T-helper 2 cell treated with Interferon-gamma antibody and Interleukin-4, amounts not matched to agents 5 μg/mL and 100 μg/mL, for 36 hours (primary cell): ENCODE data around the gene FGD5.
A peak's percentile ranks its signal among the peaks of the same experiment; 100 is the strongest.

Experiments
- DNase-seq: peaks from one replicate; pipeline ENCODE4 v3.0.0; 2021; ENCODE audit warnings: low spot score
- H3K27ac Mint-ChIP-seq: one replicate; pipeline ENCODE4 v1.8.0; 2021; ENCODE audit warnings: mild to moderate bottlenecking, mixed read lengths
- H3K27me3 Mint-ChIP-seq: one replicate; pipeline ENCODE4 v1.8.0; 2021; ENCODE audit warnings: low read depth, mixed read lengths
- H3K36me3 Mint-ChIP-seq: one replicate; pipeline ENCODE4 v1.8.0; 2021; ENCODE audit warnings: low read depth, mixed read lengths
- H3K4me1 Mint-ChIP-seq: one replicate; pipeline ENCODE4 v1.8.0; 2021; ENCODE audit warnings: low read depth, mixed read lengths
- H3K4me3 Mint-ChIP-seq: one replicate; pipeline ENCODE4 v1.8.0; 2022; ENCODE audit warnings: mild to moderate bottlenecking, moderate library complexity, mixed read lengths
- H3K9me3 Mint-ChIP-seq: one replicate; pipeline ENCODE4 v1.8.0; 2021; ENCODE audit warnings: mixed read lengths

Gene FGD5

DNA sequence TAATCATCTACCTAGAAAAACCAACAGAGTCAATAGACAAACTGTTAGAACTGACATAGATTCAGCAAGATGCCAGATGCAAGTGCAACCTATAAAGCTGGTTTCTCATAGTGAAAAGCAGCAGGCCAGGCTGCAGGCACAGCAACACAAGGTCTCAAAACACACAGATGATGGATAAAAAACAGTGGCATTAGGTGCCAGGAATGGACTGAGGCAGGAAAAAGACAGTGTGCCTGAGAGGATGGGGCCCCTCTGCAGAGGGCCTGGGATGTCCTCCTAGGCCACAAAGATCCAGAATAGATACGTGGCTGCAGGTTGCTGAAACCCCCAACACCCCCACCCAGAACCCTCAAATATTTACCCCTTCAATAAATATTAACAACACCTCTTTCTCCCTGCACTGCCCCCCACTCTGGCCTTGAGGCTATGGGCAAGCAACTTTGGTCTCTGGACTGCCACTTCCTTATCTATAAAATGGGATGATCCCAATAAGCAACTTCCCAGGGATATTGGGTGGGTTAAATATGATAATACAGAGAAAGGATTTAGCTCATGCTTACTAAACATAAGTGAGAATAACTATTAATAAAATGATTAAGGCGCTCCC is 35.2 kb upstream of the FGD5 start:
- Mint-ChIP-seq H3K27ac (no peak overlapping the region), H3K4me3 (no peak overlapping the region), H3K4me1 (no peaks in the 10 kb centered on the region), H3K36me3 (no peaks in the 10 kb centered on the region), H3K27me3 (peaks cover 9% of the 10 kb centered on the region), H3K9me3 (peaks cover 6% of the 10 kb centered on the region)
- no peak for DNase-seq

- Mint-ChIP-seq H3K9me3 (no peaks in the 10 kb centered on the region), H3K36me3 (no peaks in the 10 kb centered on the region), H3K4me1 (no peaks in the 10 kb centered on the region), H3K27ac (no peak overlapping the region), H3K27me3 (peaks cover 9% of the 10 kb centered on the region), H3K4me3 (no peak overlapping the region)
- DNase-seq = no peak
Observed at GRCh38 chr3:14784087-14784681, 34.6 kb upstream of the FGD5 start.

- H3K4me3 Mint-ChIP-seq = no peak overlapping the region
Observed at GRCh38 chr3:14785207-14786155, 33.3 kb upstream of the FGD5 start.

DNA sequence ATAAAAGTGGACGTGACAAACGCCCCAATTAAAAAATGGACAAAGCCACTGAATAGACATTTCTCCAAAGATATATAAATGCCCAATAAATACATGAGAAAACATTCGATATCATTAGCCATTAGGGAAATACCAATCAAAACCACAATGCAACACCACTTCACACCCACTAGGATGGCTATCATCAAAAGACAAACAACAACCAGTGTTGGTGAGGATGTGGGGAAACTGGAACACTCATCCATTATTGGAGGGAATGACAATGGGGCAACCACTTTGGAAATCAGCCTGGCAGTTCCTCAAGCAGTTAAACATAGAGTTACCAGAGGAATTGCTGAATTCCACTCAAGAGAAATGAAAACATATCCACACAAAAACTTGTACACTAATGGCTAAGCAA is 32.4 kb upstream of the FGD5 start:
- no peak overlapping the region for H3K27ac Mint-ChIP-seq
- H3K4me1 Mint-ChIP-seq = no peaks in the 10 kb centered on the region
- no peaks in the 10 kb centered on the region for H3K9me3 Mint-ChIP-seq
- H3K36me3 Mint-ChIP-seq = no peaks in the 10 kb centered on the region
- peaks cover 8% of the 10 kb centered on the region for H3K27me3 Mint-ChIP-seq
- no peak for DNase-seq
- H3K4me3 Mint-ChIP-seq = no peak overlapping the region

More at GRCh38 chr3:14785207-14786155, 33.3 kb upstream of the FGD5 start:
- Mint-ChIP-seq H3K9me3 (no peaks in the 10 kb centered on the region), H3K27me3 (peaks cover 6% of the 10 kb centered on the region), H3K4me1 (no peaks in the 10 kb centered on the region), H3K36me3 (no peaks in the 10 kb centered on the region), H3K27ac (no peak overlapping the region)
- no peak for DNase-seq

DNA sequence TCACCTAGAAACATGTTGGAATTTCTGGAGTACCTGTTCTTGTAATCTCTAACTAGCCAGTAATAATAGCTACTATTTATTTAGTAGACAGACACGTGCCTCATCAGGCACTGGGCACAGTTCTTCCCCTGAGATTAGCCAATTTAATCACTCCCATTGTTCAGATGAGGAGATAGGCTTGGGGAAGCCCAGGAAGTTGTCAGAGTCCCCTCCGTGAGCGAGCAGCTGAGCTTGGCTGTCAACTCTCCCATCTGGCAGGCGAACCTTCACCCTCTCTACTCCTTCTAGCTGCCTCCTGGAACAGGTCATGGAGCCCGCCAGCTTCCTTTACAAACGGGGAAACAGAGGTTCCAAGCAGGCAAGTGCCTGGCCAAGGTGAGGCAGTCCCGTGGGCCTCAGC is 31.1 kb upstream of the FGD5 start:
- no peaks in the 10 kb centered on the region for H3K4me1 Mint-ChIP-seq
- no peak for DNase-seq
- no peaks in the 10 kb centered on the region for H3K36me3 Mint-ChIP-seq
- no peaks in the 10 kb centered on the region for H3K9me3 Mint-ChIP-seq
- H3K27me3 Mint-ChIP-seq = peaks cover 8% of the 10 kb centered on the region
- H3K4me3 Mint-ChIP-seq = no peak overlapping the region
- no peak overlapping the region for H3K27ac Mint-ChIP-seq

GRCh38 chr3:14788644-14789043 is 30.1 kb upstream of the FGD5 start:
- peaks cover 8% of the 10 kb centered on the region for H3K27me3 Mint-ChIP-seq
- no peaks in the 10 kb centered on the region for H3K36me3 Mint-ChIP-seq
- no peak overlapping the region for H3K27ac Mint-ChIP-seq
- no peaks in the 10 kb centered on the region for H3K4me1 Mint-ChIP-seq
- DNase-seq = no peak
- no peak overlapping the region for H3K4me3 Mint-ChIP-seq
- H3K9me3 Mint-ChIP-seq = no peaks in the 10 kb centered on the region

GRCh38 chr3:14789221-14789620 is 29.5 kb upstream of the FGD5 start:
- H3K4me1 Mint-ChIP-seq = no peaks in the 10 kb centered on the region
- peaks cover 8% of the 10 kb centered on the region for H3K27me3 Mint-ChIP-seq
- no peak overlapping the region for H3K4me3 Mint-ChIP-seq
- DNase-seq = no peak
- H3K27ac Mint-ChIP-seq = no peak overlapping the region
- no peaks in the 10 kb centered on the region for H3K36me3 Mint-ChIP-seq
- H3K9me3 Mint-ChIP-seq = no peaks in the 10 kb centered on the region

DNA sequence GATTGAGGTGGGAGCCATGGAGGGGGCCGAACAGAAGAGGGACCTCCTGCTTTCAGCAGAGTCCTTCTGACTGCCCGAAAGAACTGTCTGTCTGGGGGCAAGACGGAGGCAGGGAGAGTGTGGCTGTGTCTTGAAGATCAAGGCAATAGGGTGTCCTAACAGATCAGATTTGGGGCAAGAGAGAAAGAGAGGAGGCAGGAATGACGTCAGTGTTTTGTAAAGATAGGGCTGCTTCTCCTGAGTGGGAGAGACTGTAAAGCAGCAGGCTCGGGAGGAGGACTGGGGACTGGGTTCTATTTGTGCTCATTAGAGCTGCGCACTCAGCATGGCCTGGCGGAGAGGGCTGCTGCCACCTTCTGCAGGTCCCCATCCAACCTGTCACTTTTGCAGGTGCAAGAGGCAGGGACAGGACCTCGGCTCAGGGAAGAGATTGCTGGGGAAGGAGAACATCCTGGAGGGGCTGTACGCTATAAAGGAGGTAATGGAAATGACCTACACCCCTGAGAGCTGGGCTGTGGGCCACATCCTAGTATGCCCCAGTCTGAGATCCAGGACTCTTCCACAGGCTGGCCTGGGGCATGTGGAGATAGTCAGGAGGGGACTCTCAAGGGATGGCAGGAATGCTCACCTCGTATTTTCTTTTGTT is 29.0 kb upstream of the FGD5 start:
- DNase-seq = no peak
- H3K4me1 Mint-ChIP-seq = no peaks in the 10 kb centered on the region
- no peaks in the 10 kb centered on the region for H3K36me3 Mint-ChIP-seq
- no peak overlapping the region for H3K4me3 Mint-ChIP-seq
- H3K9me3 Mint-ChIP-seq = no peaks in the 10 kb centered on the region
- H3K27ac Mint-ChIP-seq = no peak overlapping the region
- peaks cover 8% of the 10 kb centered on the region for H3K27me3 Mint-ChIP-seq

GRCh38 chr3:14791343-14791945 is 27.3 kb upstream of the FGD5 start:
- H3K27me3 Mint-ChIP-seq = peaks cover 8% of the 10 kb centered on the region
- no peaks in the 10 kb centered on the region for H3K36me3 Mint-ChIP-seq
- no peak overlapping the region for H3K4me3 Mint-ChIP-seq
- peak; percentile 34 for DNase-seq
- no peak overlapping the region for H3K27ac Mint-ChIP-seq
- no peaks in the 10 kb centered on the region for H3K9me3 Mint-ChIP-seq
- no peaks in the 10 kb centered on the region for H3K4me1 Mint-ChIP-seq

DNA sequence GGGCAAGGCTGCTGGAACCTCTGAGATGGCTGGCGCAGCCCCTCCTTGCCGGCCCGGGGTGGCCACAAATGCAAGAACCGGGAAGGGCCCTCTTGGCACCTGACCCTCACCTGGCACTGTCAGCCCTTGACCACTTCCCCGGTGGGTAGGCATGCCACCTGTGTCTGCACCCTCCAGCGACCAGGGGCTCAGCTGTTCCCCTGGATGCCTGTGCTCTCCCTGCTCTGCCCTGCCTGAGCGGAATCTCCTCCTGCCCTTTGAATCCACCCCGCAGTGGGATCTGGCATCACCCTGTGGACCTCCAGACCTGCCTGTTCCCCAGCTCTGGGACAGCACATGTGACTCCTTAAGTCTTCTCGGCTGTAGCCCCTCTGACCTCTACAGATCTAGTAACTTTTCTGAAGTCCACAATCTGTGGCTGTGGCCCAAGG is 26.1 kb upstream of the FGD5 start:
- Mint-ChIP-seq H3K27ac (no peak overlapping the region), H3K4me1 (no peaks in the 10 kb centered on the region), H3K4me3 (no peak overlapping the region), H3K36me3 (no peaks in the 10 kb centered on the region), H3K27me3 (peaks cover 8% of the 10 kb centered on the region), H3K9me3 (no peaks in the 10 kb centered on the region)
- DNase-seq = no peak

- Mint-ChIP-seq H3K36me3 (no peaks in the 10 kb centered on the region), H3K9me3 (no peaks in the 10 kb centered on the region), H3K27me3 (peaks cover 8% of the 10 kb centered on the region), H3K4me3 (no peak overlapping the region), H3K4me1 (no peaks in the 10 kb centered on the region), H3K27ac (no peak overlapping the region)
- no peak for DNase-seq
Observed at GRCh38 chr3:14793126-14793857, 25.5 kb upstream of the FGD5 start.

GRCh38 chr3:14793858-14794234 is 24.9 kb upstream of the FGD5 start:
- Mint-ChIP-seq H3K27me3 (peaks cover 8% of the 10 kb centered on the region), H3K4me1 (no peaks in the 10 kb centered on the region), H3K9me3 (no peaks in the 10 kb centered on the region), H3K27ac (no peak overlapping the region), H3K4me3 (no peak overlapping the region), H3K36me3 (no peaks in the 10 kb centered on the region)
- no peak for DNase-seq

DNA sequence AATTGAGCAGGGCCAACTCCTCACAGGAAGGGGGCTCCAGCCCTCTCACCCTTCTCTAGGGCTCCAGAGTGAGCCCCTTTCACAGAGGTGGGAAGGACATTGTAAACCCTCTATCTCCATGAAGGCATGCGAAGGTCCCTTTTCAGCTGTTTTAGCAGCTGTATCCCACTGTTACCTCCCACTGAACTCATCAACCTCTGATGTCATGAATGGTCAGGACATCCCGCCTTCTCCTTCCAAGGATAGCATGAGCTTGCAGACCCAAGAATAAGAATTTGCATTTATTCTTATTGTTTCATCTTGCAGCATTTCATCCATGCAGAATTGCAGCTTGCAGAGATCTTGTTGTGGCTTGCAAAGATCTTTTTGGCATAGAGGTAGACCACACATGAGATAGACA is 24.3 kb upstream of the FGD5 start:
- Mint-ChIP-seq H3K4me1 (no peaks in the 10 kb centered on the region), H3K4me3 (no peak overlapping the region), H3K27me3 (peaks cover 10% of the 10 kb centered on the region), H3K36me3 (no peaks in the 10 kb centered on the region), H3K27ac (no peak overlapping the region), H3K9me3 (no peaks in the 10 kb centered on the region)
- DNase-seq = no peak
